OCI-LY7 (cell line): Measurements from ENCODE around the gene NRAS. TPM values are rescaled to one million over a fixed set of nuclear protein-coding genes. Genes with fewer than 3 reads are reported as not detected.

Experiments used
- BruUV-seq: library from RNA; stranded (reverse); fragments of 400-500 nt; replicated peaks from 2 replicates; lab custom pipeline; 2021; lab: Mats Ljungman, UMichigan
- CTCF ChIA-PET: fragments of 300-600 bp; sonication (Branson Sonifier 250); formaldehyde crosslinking; loops from one replicate; lab custom pipeline; 2022; ENCODE audit warnings: antibody characterized with exemption; ENCODE audit not compliant: unreplicated experiment; lab: Charles Lee
- POLR2A ChIA-PET: fragments of 300-600 bp; sonication (Branson Sonifier 250); formaldehyde crosslinking; loops from one replicate; lab custom pipeline; 2022; ENCODE audit warnings: antibody characterized with exemption; lab: Charles Lee
- DNase-seq: peaks from one replicate; pipeline ENCODE4 v3.0.0-alpha.2; 2015; ENCODE audit warnings: low spot score
- H2AFZ ChIP-seq: fragments of 200-600 bp; sonication (generic), shearing (Covaris generic); 2 replicates; pipeline ENCODE4 v1.6.1; 2014; ENCODE audit warnings: mild to moderate bottlenecking, antibody characterized with exemption, low read length, moderate library complexity
- H3K27ac ChIP-seq: fragments of 200-600 bp; sonication (generic); 2 replicates; pipeline ENCODE4 v1.5.1; 2014; ENCODE audit warnings: mixed run types, low read depth, mild to moderate bottlenecking, moderate library complexity, low read length, inconsistent platforms; ENCODE audit not compliant: poor library complexity, severe bottlenecking
- H3K36me3 ChIP-seq: fragments of 200-600 bp; sonication (generic); 2 replicates; pipeline ENCODE4 v1.6.1; 2014; ENCODE audit warnings: mild to moderate bottlenecking, antibody characterized with exemption, low read length, moderate library complexity, mixed read lengths; ENCODE audit not compliant: insufficient read depth
- H3K4me1 ChIP-seq: fragments of 200-600 bp; sonication (generic); 2 replicates; pipeline ENCODE4 v1.5.1; 2014; ENCODE audit warnings: mild to moderate bottlenecking, low read length; ENCODE audit not compliant: insufficient read depth, poor library complexity, severe bottlenecking
- H3K4me2 ChIP-seq: fragments of 200-600 bp; sonication (generic); 2 replicates; pipeline ENCODE4 v1.6.1; 2014; ENCODE audit warnings: mild to moderate bottlenecking, low read length
- H3K4me3 ChIP-seq: fragments of 200-600 bp; sonication (generic); 2 replicates; pipeline ENCODE4 v1.5.1; 2014; ENCODE audit warnings: mild to moderate bottlenecking, low read depth, low read length; ENCODE audit not compliant: poor library complexity, severe bottlenecking
- H3K79me2 ChIP-seq: fragments of 200-600 bp; sonication (generic); 2 replicates; pipeline ENCODE4 v1.6.1; 2016; ENCODE audit warnings: low read depth, mild to moderate bottlenecking, low read length, moderate library complexity, mixed read lengths; ENCODE audit not compliant: insufficient read depth
- H3K9me2 ChIP-seq: fragments of 200-600 bp; sonication (generic); 2 replicates; pipeline ENCODE4 v1.6.1; 2016; ENCODE audit warnings: mild to moderate bottlenecking, low read length, mixed read lengths; ENCODE audit not compliant: insufficient read depth
- H3K9me3 ChIP-seq: fragments of 200-600 bp; sonication (generic); 2 replicates; pipeline ENCODE4 v1.6.1; 2014; ENCODE audit warnings: mild to moderate bottlenecking, mixed run types, low read length, mixed read lengths
- H4K20me1 ChIP-seq: fragments of 200-600 bp; sonication (generic); 2 replicates; pipeline ENCODE4 v1.6.1; 2014; ENCODE audit warnings: mild to moderate bottlenecking, antibody characterized with exemption, low read length, moderate library complexity, mixed read lengths; ENCODE audit not compliant: insufficient read depth
- EZH2phosphoT487 ChIP-seq: fragments of 200-600 bp; sonication (generic); IDR thresholded peaks from 2 replicates; pipeline ENCODE4 v1.6.1; 2018; ENCODE audit warnings: low read depth, borderline replicate concordance, mild to moderate bottlenecking, mixed run types, antibody characterized with exemption, low read length, moderate library complexity, mixed read lengths
- intact Hi-C: fragments of 100-400 bp; cut with micrococcal nuclease; formaldehyde crosslinking; loops from one replicate; pipeline ENCODE4 v1.10.0; 2022; ENCODE audit not compliant: unreplicated experiment
- total RNA-seq, 2 experiments: library from RNA; depleted of rRNA in 1 of 2; stranded (reverse); fragments of >200 nt in 1 of 2; shearing (Covaris generic) in 1 of 2; gene quantifications; 2 replicates each; pipeline ENCODE4 v1.2.3, GENCODE V29; 2014 to 2022
- TF ChIP-seq, protein P1 (sequence below): fragments of 200-600 bp; sonication (generic); conservative IDR thresholded peaks from 2 replicates; pipeline ENCODE4 v1.5.1; 2014; ENCODE audit warnings: mild to moderate bottlenecking, antibody characterized with exemption, low read length, moderate library complexity, mixed read lengths

NRAS gene
- total RNA-seq, 2 experiments from 2014 or later = 32.6 to 43.5 TPM

DNA sequence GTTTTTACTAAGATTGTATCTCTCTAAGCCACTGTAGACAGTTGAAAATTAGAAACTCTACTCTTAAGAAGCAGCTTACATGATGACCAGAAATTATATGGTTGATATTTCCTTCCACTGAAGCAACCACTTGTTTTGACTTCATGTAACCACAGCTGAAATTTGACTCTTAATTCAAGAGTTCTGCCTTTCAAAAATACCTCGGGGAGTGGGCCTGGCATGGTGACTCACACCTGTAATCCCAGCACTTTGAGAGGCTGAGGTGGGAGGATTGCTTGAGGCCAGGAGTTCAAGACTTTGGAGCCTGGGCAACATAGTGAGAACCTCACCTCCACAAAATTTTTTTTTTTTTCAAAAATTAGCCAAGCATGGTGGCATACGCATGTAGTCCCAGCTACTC lies 25.5 kb downstream of the NRAS start:
- Histone ChIP-seq H3K4me1 (no peaks in the 10 kb centered on the region), H3K27ac (no peak overlapping the region), H4K20me1 (no peaks in the 10 kb centered on the region), H2AFZ (no peak overlapping the region), H3K4me3 (no peak overlapping the region), H3K36me3 (no peaks in the 10 kb centered on the region), H3K9me3 (no peaks in the 10 kb centered on the region), H3K4me2 (no peak overlapping the region), H3K79me2 (no peaks in the 10 kb centered on the region), H3K9me2 (no peaks in the 10 kb centered on the region)
- intact Hi-C loops = no loop called here
- ChIA-PET POLR2A (no interaction called here), CTCF (no interaction called here)
- no TSS peak for BruUV-seq
- TF ChIP-seq EZH2phosphoT487 = no peak
- TF ChIP-seq, protein P1, sequence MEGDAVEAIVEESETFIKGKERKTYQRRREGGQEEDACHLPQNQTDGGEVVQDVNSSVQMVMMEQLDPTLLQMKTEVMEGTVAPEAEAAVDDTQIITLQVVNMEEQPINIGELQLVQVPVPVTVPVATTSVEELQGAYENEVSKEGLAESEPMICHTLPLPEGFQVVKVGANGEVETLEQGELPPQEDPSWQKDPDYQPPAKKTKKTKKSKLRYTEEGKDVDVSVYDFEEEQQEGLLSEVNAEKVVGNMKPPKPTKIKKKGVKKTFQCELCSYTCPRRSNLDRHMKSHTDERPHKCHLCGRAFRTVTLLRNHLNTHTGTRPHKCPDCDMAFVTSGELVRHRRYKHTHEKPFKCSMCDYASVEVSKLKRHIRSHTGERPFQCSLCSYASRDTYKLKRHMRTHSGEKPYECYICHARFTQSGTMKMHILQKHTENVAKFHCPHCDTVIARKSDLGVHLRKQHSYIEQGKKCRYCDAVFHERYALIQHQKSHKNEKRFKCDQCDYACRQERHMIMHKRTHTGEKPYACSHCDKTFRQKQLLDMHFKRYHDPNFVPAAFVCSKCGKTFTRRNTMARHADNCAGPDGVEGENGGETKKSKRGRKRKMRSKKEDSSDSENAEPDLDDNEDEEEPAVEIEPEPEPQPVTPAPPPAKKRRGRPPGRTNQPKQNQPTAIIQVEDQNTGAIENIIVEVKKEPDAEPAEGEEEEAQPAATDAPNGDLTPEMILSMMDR = no peak
- DNase-seq = no peak

DNA sequence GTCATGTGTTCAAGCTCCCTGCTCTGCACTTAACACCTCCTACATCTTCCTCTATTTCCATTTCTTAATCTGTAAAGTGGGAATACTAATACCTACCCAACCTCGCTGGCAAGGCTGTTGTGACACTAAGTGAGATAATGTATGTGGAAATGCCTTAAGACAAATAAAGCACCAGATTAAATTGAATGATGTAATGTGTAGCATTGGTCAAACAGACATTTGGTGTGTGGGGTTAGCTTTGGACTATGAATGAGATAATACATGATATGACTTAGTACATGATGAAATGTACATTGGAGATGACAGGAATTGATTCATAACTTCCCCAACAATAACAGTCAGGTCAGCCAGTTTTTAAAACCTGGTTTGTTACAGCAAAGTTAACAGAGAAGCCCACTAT lies 26.4 kb downstream of the NRAS start:
- BruUV-seq = no TSS peak
- Histone ChIP-seq H2AFZ (no peak overlapping the region), H3K4me2 (no peak overlapping the region), H3K79me2 (no peaks in the 10 kb centered on the region), H3K27ac (no peak overlapping the region), H4K20me1 (no peaks in the 10 kb centered on the region), H3K9me2 (no peaks in the 10 kb centered on the region), H3K36me3 (no peaks in the 10 kb centered on the region), H3K9me3 (no peaks in the 10 kb centered on the region), H3K4me3 (no peak overlapping the region), H3K4me1 (no peaks in the 10 kb centered on the region)
- intact Hi-C loops = no loop called here
- no peak for DNase-seq
- TF ChIP-seq, protein P1 = no peak
- ChIA-PET POLR2A (interaction anchor here (0.7 to 0.8 kb wide), 2 partner anchors 155 to 1677 kb away, joined by 3 read pairs; no protein-coding TSS in a partner anchor), CTCF (no interaction called here)

DNA sequence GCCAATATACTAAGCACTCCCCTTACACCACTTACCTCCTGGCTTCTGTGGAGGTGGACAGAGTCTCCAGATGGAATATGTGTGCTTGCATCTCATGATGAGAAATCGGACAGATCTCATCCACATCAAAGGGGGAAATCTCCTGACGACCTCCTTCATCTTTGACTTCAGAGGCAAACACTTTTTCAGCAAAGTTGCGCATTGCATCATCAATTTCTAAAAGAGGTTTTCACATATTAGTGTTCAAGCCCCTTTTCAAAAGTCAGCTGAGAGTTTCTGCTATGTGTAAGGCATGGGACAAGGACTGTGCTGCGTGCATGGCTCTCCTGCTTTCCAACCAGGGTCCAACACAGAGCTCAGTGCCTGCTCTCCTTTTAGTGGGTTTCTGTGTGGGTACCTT lies 28.0 kb downstream of the NRAS start:
- ChIA-PET POLR2A (interaction anchor here (0.5 kb wide), 1 partner anchor 304 kb away, joined by 3 read pairs; no protein-coding TSS in a partner anchor), CTCF (no interaction called here)
- no TSS peak for BruUV-seq

More for the DNA sequence above, 28.0 kb downstream of the NRAS start:
- no peaks in the 10 kb centered on the region for H3K79me2 ChIP-seq
- no peak overlapping the region for H2AFZ ChIP-seq
- H3K4me1 ChIP-seq = no peaks in the 10 kb centered on the region
- no peaks in the 10 kb centered on the region for H3K9me2 ChIP-seq
- no peak overlapping the region for H3K27ac ChIP-seq
- TF ChIP-seq, protein P1 = no peak
- no peak for TF ChIP-seq EZH2phosphoT487
- H3K36me3 ChIP-seq = no peaks in the 10 kb centered on the region
- no peak for DNase-seq
- H3K4me3 ChIP-seq = no peak overlapping the region
- no peaks in the 10 kb centered on the region for H3K9me3 ChIP-seq
- H3K4me2 ChIP-seq = no peak overlapping the region
- no peaks in the 10 kb centered on the region for H4K20me1 ChIP-seq
- intact Hi-C loops = no loop called here
